Hepatocyte (in vitro differentiated cells): ENCODE measurements around the gene GNAS. TPM values are rescaled to one million over a fixed set of nuclear protein-coding genes. Genes with fewer than 3 reads are reported as not detected.

ENCODE experiments used
- DNase-seq: peaks from one replicate; pipeline ENCODE4 v3.0.0-alpha.2; 2016; ENCODE audit warnings: low spot score
- H2AFZ ChIP-seq: fragments of 200-600 bp; sonication (generic); 2 replicates; pipeline ENCODE4 v1.6.0; 2016; ENCODE audit warnings: antibody characterized with exemption, mild to moderate bottlenecking
- H3K27ac ChIP-seq: fragments of 200-600 bp; sonication (generic); 2 replicates; pipeline ENCODE4 v1.5.1; 2016; ENCODE audit warnings: mild to moderate bottlenecking
- H3K27me3 ChIP-seq: fragments of 200-600 bp; sonication (generic); 2 replicates; pipeline ENCODE4 v1.6.1; 2016
- H3K36me3 ChIP-seq: fragments of 200-600 bp; sonication (generic); replicated peaks from 2 replicates; pipeline ENCODE4 v1.5.1; 2016; ENCODE audit warnings: low read depth; ENCODE audit not compliant: insufficient read depth
- H3K4me1 ChIP-seq: fragments of 200-600 bp; sonication (generic); 2 replicates; pipeline ENCODE4 v1.5.1; 2016; ENCODE audit warnings: mild to moderate bottlenecking, moderate library complexity; ENCODE audit not compliant: insufficient read depth
- H3K4me2 ChIP-seq: fragments of 200-600 bp; sonication (generic); 2 replicates; pipeline ENCODE4 v1.6.0; 2016
- H3K4me3 ChIP-seq: fragments of 200-600 bp; sonication (generic); 2 replicates; pipeline ENCODE4 v1.5.1; 2016; ENCODE audit warnings: mild to moderate bottlenecking
- H3K79me2 ChIP-seq: fragments of 200-600 bp; sonication (generic); 2 replicates; pipeline ENCODE4 v1.6.0; 2017; ENCODE audit warnings: mild to moderate bottlenecking
- H3K9me2 ChIP-seq: fragments of 200-600 bp; sonication (generic); replicated peaks from 2 replicates; pipeline ENCODE4 v1.6.0; 2017; ENCODE audit warnings: mild to moderate bottlenecking; ENCODE audit not compliant: insufficient read depth
- H3K9me3 ChIP-seq: fragments of 200-600 bp; sonication (generic); 2 replicates; pipeline ENCODE4 v1.5.1; 2016; ENCODE audit warnings: low read depth, mild to moderate bottlenecking
- H4K20me1 ChIP-seq: fragments of 200-600 bp; sonication (generic); 2 replicates; pipeline ENCODE4 v1.6.0; 2016; ENCODE audit warnings: mild to moderate bottlenecking; ENCODE audit not compliant: insufficient read depth, poor library complexity, severe bottlenecking
- CTCF ChIP-seq: fragments of 200-600 bp; sonication (generic); IDR thresholded peaks from 2 replicates; pipeline ENCODE4 v1.5.1; 2016; ENCODE audit warnings: antibody characterized with exemption, mild to moderate bottlenecking; ENCODE audit not compliant: poor library complexity
- EZH2 ChIP-seq: fragments of 200-600 bp; sonication (generic); IDR thresholded peaks from 2 replicates; pipeline ENCODE4 v1.6.1; 2016; ENCODE audit warnings: antibody characterized with exemption, mild to moderate bottlenecking, borderline replicate concordance
- EZH2phosphoT487 ChIP-seq: fragments of 200-600 bp; sonication (generic); IDR thresholded peaks from one replicate; pipeline ENCODE4 v1.6.1; 2018; ENCODE audit warnings: antibody characterized with exemption, mild to moderate bottlenecking, low read depth, moderate library complexity; ENCODE audit not compliant: unreplicated experiment, severe bottlenecking
- WGBS: methylation state at CpG from one replicate; pipeline ENCODE4 v1.1.6; 2016; ENCODE audit warnings: low lambda C conversion rate; ENCODE audit errors: missing lambda C conversion rate; 5-methylcytosine and 5-hydroxymethylcytosine counted together
- polyA plus RNA-seq: library from polyadenylated mRNA; unstranded; fragments of >200 nt; fragmentation: Nextera tagmentation; extraction: Ambion mirVana; gene quantifications from 2 replicates; pipeline ENCODE4 v1.2.1, GENCODE V29; 2016
- total RNA-seq: library from RNA; depleted of rRNA; stranded (reverse); fragments of >200 nt; gene quantifications from 2 replicates; pipeline ENCODE4 v1.2.3, GENCODE V29; 2014

Gene GNAS
- total RNA-seq = 841 and 897 TPM in 2 replicates
- polyA plus RNA-seq = 1,649 and 1,702 TPM in 2 replicates

GRCh38 chr20:58852543-58853271 lies at the start of gene GNAS:
GNAS (plus strand) TSS chr20:58852716.
- 16% methylated on average over 35 of the region's 35 CpGs for WGBS
- Histone ChIP-seq H3K4me2 (peak within 1 kb of the TSS; percentile 90), H2AFZ (peak within 1 kb of the TSS; percentile 55), H3K27ac (no peak within 1 kb of the TSS), H3K4me3 (peak within 1 kb of the TSS; percentile 12), H3K27me3 (peaks cover 63% of the 10 kb centered on the region), H3K4me1 (peaks cover 8% of the 10 kb centered on the region), H3K79me2 (peaks cover 6% of the 10 kb centered on the region), H3K9me3 (no peaks in the 10 kb centered on the region), H4K20me1 (no peaks in the 10 kb centered on the region), H3K9me2 (no peaks in the 10 kb centered on the region), H3K36me3 (no peaks in the 10 kb centered on the region)
- peak; percentile 84 for DNase-seq
- TF ChIP-seq CTCF = peak; percentile 87
- TF ChIP-seq EZH2 = peak; percentile 4
- TF ChIP-seq EZH2phosphoT487 = no peak

GRCh38 chr20:58803533-58803932 lies 49.0 kb upstream of the GNAS start:
- no peaks in the 10 kb centered on the region for H3K79me2 ChIP-seq
- no peaks in the 10 kb centered on the region for H3K9me2 ChIP-seq
- no peaks in the 10 kb centered on the region for H3K9me3 ChIP-seq
- WGBS = 94% methylated on average over 18 of the region's 18 CpGs
- no peak overlapping the region for H3K4me3 ChIP-seq
- H3K4me2 ChIP-seq = no peak overlapping the region
- TF ChIP-seq EZH2phosphoT487 (no peak), EZH2 (no peak), CTCF (no peak)
- no peaks in the 10 kb centered on the region for H3K4me1 ChIP-seq
- H3K36me3 ChIP-seq = no peaks in the 10 kb centered on the region
- peaks cover 8% of the 10 kb centered on the region for H3K27me3 ChIP-seq
- DNase-seq = no peak
- no peak overlapping the region for H3K27ac ChIP-seq
- no peaks in the 10 kb centered on the region for H4K20me1 ChIP-seq
- H2AFZ ChIP-seq = no peak overlapping the region

- DNase-seq = no peak
- no peak overlapping the region for H2AFZ ChIP-seq
- no peak for TF ChIP-seq EZH2phosphoT487
- TF ChIP-seq EZH2 = no peak
- TF ChIP-seq CTCF = no peak
- H3K9me2 ChIP-seq = no peaks in the 10 kb centered on the region
- no peaks in the 10 kb centered on the region for H3K79me2 ChIP-seq
- H3K27me3 ChIP-seq = no peaks in the 10 kb centered on the region
- no peaks in the 10 kb centered on the region for H3K36me3 ChIP-seq
- H3K4me2 ChIP-seq = no peak overlapping the region
- no peaks in the 10 kb centered on the region for H4K20me1 ChIP-seq
- H3K9me3 ChIP-seq = no peaks in the 10 kb centered on the region
- 89% methylated on average over 11 of the region's 11 CpGs for WGBS
- H3K4me3 ChIP-seq = no peak overlapping the region
- no peaks in the 10 kb centered on the region for H3K4me1 ChIP-seq
- H3K27ac ChIP-seq = no peak overlapping the region
Measured at GRCh38 chr20:58807801-58808200, 44.7 kb upstream of the GNAS start.
